ENCODE data around the gene BTBD10. TPM values are rescaled to one million over a fixed set of nuclear protein-coding genes. Genes with fewer than 3 reads are reported as not detected.

BTBD10 gene
- total RNA-seq, 1 experiment from 2014 or later: 23.3 TPM

GRCh38 chr11:13415201-13415600, 47.8 kb downstream of the BTBD10 start:
- H2AFZ ChIP-seq (ENCODE audit: low read length): no peak overlapping the region
- H3K4me2 ChIP-seq (ENCODE audit: insufficient read depth, insufficient read length, low read length): no peak overlapping the region
- no peak overlapping the region for H4K8ac ChIP-seq (replicated peaks; ENCODE audit: insufficient read length, low read depth, low read length)
- Mint-ChIP-seq H3K9me3 (no peaks in the 10 kb centered on the region), H3K4me3 (no peak overlapping the region), H3K27ac (no peak overlapping the region), H3K36me3 (ENCODE audit: insufficient read depth in 1 of 3, low read depth in 3 of 3) (peaks cover 10 to 32% (median 26%) of the 10 kb centered on the region in 3 experiments), H3K4me1 (no peaks in the 10 kb centered on the region), H3K27me3 (ENCODE audit: low read depth) (no peaks in the 10 kb centered on the region)
- H3K14ac ChIP-seq (ENCODE audit: insufficient read depth, low read length): no peak overlapping the region
- no peak overlapping the region for H3K56ac ChIP-seq (ENCODE audit: insufficient read length, low read depth, low read length)
- H3K23me2 ChIP-seq (ENCODE audit: insufficient read length, low read depth, low read length, poor library complexity, severe bottlenecking): no peaks in the 10 kb centered on the region
- no peak overlapping the region for H2AK5ac ChIP-seq (ENCODE audit: insufficient read length, low read length)
- no peak overlapping the region for H3K4ac ChIP-seq (ENCODE audit: low read depth, low read length)
- H3K27ac ChIP-seq (ENCODE audit: insufficient read length, low read depth, low read length): no peak overlapping the region
- H2BK5ac ChIP-seq (ENCODE audit: insufficient read length, low read length): no peak overlapping the region
- H3T11ph ChIP-seq (ENCODE audit: low read length): no peak overlapping the region
- no peak overlapping the region for H3K18ac ChIP-seq (ENCODE audit: insufficient read length, low read depth, low read length)
- no peak for TF ChIP-seq CTCF (conservative IDR thresholded peaks at IDR 0.05)
- no peak overlapping the region for H2BK12ac ChIP-seq (ENCODE audit: insufficient read length, low read depth, low read length)
- H2BK20ac ChIP-seq (ENCODE audit: low read depth, low read length, poor library complexity, severe bottlenecking): no peak overlapping the region
- no peaks in the 10 kb centered on the region for H4K20me1 ChIP-seq (ENCODE audit: control insufficient read depth, insufficient read depth, insufficient read length)
- DNase-seq: no peak
- H2BK15ac ChIP-seq (ENCODE audit: low read depth, low read length): no peak overlapping the region
- H3K4me1 ChIP-seq (ENCODE audit: insufficient read depth, low read length): no peaks in the 10 kb centered on the region
- H4K91ac ChIP-seq (ENCODE audit: insufficient read length, low read depth, low read length): no peak overlapping the region
- H3K27me3 ChIP-seq (ENCODE audit: insufficient read depth, low read length): no peaks in the 10 kb centered on the region
- H3K79me2 ChIP-seq (ENCODE audit: insufficient read depth, low read length): no peaks in the 10 kb centered on the region
- H4K5ac ChIP-seq (ENCODE audit: insufficient read length, low read depth, low read length): no peak overlapping the region
- H2BK120ac ChIP-seq (ENCODE audit: low read depth, low read length, poor library complexity, severe bottlenecking): no peak overlapping the region
- no peaks in the 10 kb centered on the region for H3K79me1 ChIP-seq (ENCODE audit: insufficient read depth, low read depth, low read length, poor library complexity, severe bottlenecking)
- no peak overlapping the region for H3K23ac ChIP-seq (ENCODE audit: insufficient read length, low read depth, low read length)
- H3K9ac ChIP-seq (ENCODE audit: extremely low read depth, insufficient read length, low read length): no peak overlapping the region
- WGBS (ENCODE audit: extremely low coverage, insufficient read length, low lambda C conversion rate): no CpG with 5 or more reads among the region's 3 CpGs
- no peaks in the 10 kb centered on the region for H3K9me3 ChIP-seq (ENCODE audit: control insufficient read depth, low read depth, low read length)

Measured in H9 (cell line).